DND-41 (cell line): ENCODE measurements around the gene FEZ2.

Experiments
- ATAC-seq: fragments of 200-7000 bp; cut with Tn5 transposase; 3 replicates; pipeline ENCODE4 v1.9.1; 2021; ENCODE audit warnings: low read depth; ENCODE audit not compliant: insufficient read depth
- DNase-seq: peaks from one replicate; pipeline ENCODE4 v3.0.0-alpha.2; 2020
- H2AFZ ChIP-seq: 2 replicates; pipeline ENCODE4 v1.6.0; 2012; ENCODE audit warnings: low read depth, low read length
- H3K27ac ChIP-seq: 2 replicates; pipeline ENCODE4 v1.5.1; 2012; ENCODE audit warnings: low read length, inconsistent platforms
- H3K27me3 ChIP-seq: fragments of 200-600 bp; sonication (generic); 2 replicates; pipeline ENCODE4 v1.6.0; 2012; ENCODE audit warnings: low read length, mild to moderate bottlenecking, inconsistent platforms; ENCODE audit not compliant: insufficient read depth, poor library complexity
- H3K36me3 ChIP-seq: 2 replicates; pipeline ENCODE4 v1.5.1; 2012; ENCODE audit warnings: low read length, inconsistent platforms; ENCODE audit not compliant: insufficient read depth
- H3K4me1 ChIP-seq: 2 replicates; pipeline ENCODE4 v1.5.1; 2012; ENCODE audit warnings: mild to moderate bottlenecking, low read length; ENCODE audit not compliant: insufficient read depth
- H3K4me2 ChIP-seq: 2 replicates; pipeline ENCODE4 v1.6.0; 2012; ENCODE audit warnings: mild to moderate bottlenecking, moderate library complexity, low read length, inconsistent platforms; ENCODE audit not compliant: insufficient read depth
- H3K4me3 ChIP-seq, 2 experiments: fragments of 200-600 bp in 1 of 2; shearing (Covaris generic) in 1 of 2; 2 replicates each; pipeline ENCODE4 v1.5.1; 2012 to 2016; ENCODE audit warnings: inconsistent platforms in 2 of 2, low read length in 2 of 2, mild to moderate bottlenecking in 2 of 2, low read depth in 1 of 2, moderate library complexity in 1 of 2
- H3K79me2 ChIP-seq: 2 replicates; pipeline ENCODE4 v1.6.0; 2012; ENCODE audit warnings: low read length, inconsistent platforms; ENCODE audit not compliant: insufficient read depth
- H3K9ac ChIP-seq: 2 replicates; pipeline ENCODE4 v1.6.0; 2012; ENCODE audit warnings: low read depth, mild to moderate bottlenecking, inconsistent platforms, low read length, moderate library complexity
- H3K9me3 ChIP-seq: 2 replicates; pipeline ENCODE4 v1.5.1; 2012; ENCODE audit warnings: low read length, moderate library complexity, mild to moderate bottlenecking, inconsistent platforms; ENCODE audit not compliant: insufficient read depth, severe bottlenecking
- H4K20me1 ChIP-seq: 2 replicates; pipeline ENCODE4 v1.6.0; 2012; ENCODE audit warnings: low read length; ENCODE audit not compliant: insufficient read depth
- EZH2 ChIP-seq: IDR thresholded peaks from 3 replicates; pipeline ENCODE4 v1.6.1; 2012; ENCODE audit warnings: borderline replicate concordance, low read depth, mild to moderate bottlenecking, moderate library complexity, low read length, inconsistent platforms; ENCODE audit not compliant: severe bottlenecking
- TF ChIP-seq, protein P1 (sequence below): IDR thresholded peaks from 2 replicates; pipeline ENCODE4 v1.5.1; 2012; ENCODE audit warnings: borderline replicate concordance, low read length, moderate library complexity, mild to moderate bottlenecking; ENCODE audit not compliant: poor library complexity, severe bottlenecking; ENCODE audit errors: extremely low read depth

Gene FEZ2

DNA sequence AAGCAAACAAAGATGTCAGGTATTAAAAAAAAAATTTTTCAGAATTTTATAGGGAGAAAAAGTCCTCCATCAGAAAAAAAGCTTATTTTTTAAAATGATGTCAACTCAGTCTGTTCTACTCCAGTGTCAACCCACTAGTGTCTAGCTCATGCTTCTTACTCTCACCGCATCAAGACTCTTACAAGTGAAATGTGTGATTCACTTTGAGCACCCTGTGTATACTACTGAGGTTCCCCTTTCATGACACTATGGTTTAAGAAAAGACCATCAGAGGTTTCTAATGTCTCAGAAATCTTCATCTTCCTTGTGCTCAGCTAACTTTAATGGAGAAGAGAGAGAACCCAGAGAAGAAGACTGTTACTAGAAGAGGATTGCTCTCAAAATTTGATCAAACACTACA is 43.4 kb downstream of the FEZ2 start:
- no peaks in the 10 kb centered on the region for H3K4me1 ChIP-seq
- no peak for DNase-seq
- no peak for ATAC-seq
- H3K4me2 ChIP-seq, result no peak overlapping the region
- TF ChIP-seq, protein P1, sequence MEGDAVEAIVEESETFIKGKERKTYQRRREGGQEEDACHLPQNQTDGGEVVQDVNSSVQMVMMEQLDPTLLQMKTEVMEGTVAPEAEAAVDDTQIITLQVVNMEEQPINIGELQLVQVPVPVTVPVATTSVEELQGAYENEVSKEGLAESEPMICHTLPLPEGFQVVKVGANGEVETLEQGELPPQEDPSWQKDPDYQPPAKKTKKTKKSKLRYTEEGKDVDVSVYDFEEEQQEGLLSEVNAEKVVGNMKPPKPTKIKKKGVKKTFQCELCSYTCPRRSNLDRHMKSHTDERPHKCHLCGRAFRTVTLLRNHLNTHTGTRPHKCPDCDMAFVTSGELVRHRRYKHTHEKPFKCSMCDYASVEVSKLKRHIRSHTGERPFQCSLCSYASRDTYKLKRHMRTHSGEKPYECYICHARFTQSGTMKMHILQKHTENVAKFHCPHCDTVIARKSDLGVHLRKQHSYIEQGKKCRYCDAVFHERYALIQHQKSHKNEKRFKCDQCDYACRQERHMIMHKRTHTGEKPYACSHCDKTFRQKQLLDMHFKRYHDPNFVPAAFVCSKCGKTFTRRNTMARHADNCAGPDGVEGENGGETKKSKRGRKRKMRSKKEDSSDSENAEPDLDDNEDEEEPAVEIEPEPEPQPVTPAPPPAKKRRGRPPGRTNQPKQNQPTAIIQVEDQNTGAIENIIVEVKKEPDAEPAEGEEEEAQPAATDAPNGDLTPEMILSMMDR, result no peak
- no peak for TF ChIP-seq EZH2
- no peak overlapping the region for H3K4me3 ChIP-seq
- H3K79me2 ChIP-seq, result no peaks in the 10 kb centered on the region
- no peak overlapping the region for H2AFZ ChIP-seq
- H3K36me3 ChIP-seq, result peaks cover 48% of the 10 kb centered on the region; the same call in 1 of the 2 replicates
- no peaks in the 10 kb centered on the region for H3K27me3 ChIP-seq
- H3K9ac ChIP-seq, result no peak overlapping the region
- H4K20me1 ChIP-seq, result no peaks in the 10 kb centered on the region
- H3K9me3 ChIP-seq, result no peaks in the 10 kb centered on the region
- no peak overlapping the region for H3K27ac ChIP-seq

DNA sequence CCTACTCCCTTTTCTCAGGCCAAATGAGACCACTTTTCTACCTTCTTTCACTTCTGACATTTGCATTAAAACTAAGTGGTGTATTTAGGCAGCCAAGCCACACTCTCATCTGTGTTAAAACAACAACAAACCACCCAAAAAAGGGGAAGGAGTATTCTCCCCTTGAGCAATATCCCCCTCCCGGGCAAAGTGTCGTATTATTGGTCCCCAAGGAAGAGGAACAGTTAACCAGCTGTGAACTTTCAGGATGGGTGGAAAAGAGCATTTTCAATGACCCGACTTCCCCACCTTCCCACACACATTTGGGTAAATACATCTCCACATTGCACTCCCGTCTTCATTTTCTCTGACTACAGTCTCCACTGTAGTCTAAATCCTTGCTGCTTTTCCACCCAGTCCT is 44.3 kb downstream of the FEZ2 start:
- ATAC-seq, result no peak
- Histone ChIP-seq H2AFZ (no peak overlapping the region), H3K9me3 (no peaks in the 10 kb centered on the region), H3K4me2 (no peak overlapping the region), H3K9ac (no peak overlapping the region), H3K79me2 (no peaks in the 10 kb centered on the region), H3K27me3 (no peaks in the 10 kb centered on the region), H3K4me1 (no peaks in the 10 kb centered on the region), H3K4me3 (no peak overlapping the region), H3K36me3 (peaks cover 45% of the 10 kb centered on the region; the same call in 1 of the 2 replicates), H4K20me1 (no peaks in the 10 kb centered on the region), H3K27ac (no peak overlapping the region)
- DNase-seq, result no peak
- TF ChIP-seq, protein P1, result no peak
- TF ChIP-seq EZH2, result no peak

DNA sequence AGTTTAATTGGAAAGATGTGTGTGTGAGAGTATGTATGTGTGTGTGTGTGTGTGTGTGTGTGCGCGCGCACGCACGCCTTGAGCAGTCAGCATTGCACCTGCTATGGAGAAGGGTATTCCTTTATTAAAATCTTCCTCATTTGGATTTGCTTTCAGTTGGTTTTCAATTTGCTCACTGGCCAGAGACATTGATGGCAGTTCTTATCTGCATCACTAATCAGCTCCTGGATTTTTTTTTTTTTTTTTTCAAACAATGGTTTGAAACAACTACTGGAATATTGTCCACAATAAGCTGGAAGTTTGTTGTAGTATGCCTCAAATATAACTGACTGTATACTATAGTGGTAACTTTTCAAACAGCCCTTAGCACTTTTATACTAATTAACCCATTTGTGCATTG is 48.0 kb downstream of the FEZ2 start:
- H3K9ac ChIP-seq, result no peak overlapping the region
- H3K36me3 ChIP-seq, result peaks cover 38% of the 10 kb centered on the region; the same call in 1 of the 2 replicates
- no peaks in the 10 kb centered on the region for H3K79me2 ChIP-seq
- DNase-seq (no peak), ATAC-seq (no peak)
- no peaks in the 10 kb centered on the region for H4K20me1 ChIP-seq
- no peaks in the 10 kb centered on the region for H3K9me3 ChIP-seq
- no peak overlapping the region for H2AFZ ChIP-seq
- H3K27ac ChIP-seq, result no peak overlapping the region
- no peaks in the 10 kb centered on the region for H3K27me3 ChIP-seq
- no peaks in the 10 kb centered on the region for H3K4me1 ChIP-seq
- TF ChIP-seq EZH2, result no peak
- TF ChIP-seq, protein P1, result no peak
- no peak overlapping the region for H3K4me2 ChIP-seq
- no peak overlapping the region for H3K4me3 ChIP-seq

DNA sequence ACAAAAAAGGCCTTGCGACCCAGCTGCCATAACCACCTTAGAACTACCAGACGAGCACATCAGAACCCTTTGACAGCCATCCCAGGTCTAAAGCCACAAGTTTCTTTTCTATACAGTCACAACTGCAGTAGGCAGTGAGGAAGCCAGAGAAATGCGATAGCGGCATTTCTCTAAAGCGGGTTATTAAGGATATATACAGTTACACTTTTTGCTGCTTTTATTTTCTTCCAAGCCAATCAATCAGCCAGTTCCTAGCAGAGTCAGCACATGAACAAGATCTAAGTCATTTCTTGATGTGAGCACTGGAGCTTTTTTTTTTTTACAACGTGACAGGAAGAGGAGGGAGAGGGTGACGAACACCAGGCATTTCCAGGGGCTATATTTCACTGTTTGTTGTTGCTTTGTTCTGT is 48.8 kb downstream of the FEZ2 start:
- Histone ChIP-seq H3K36me3 (peaks cover 34% of the 10 kb centered on the region; the same call in 1 of the 2 replicates), H3K9me3 (no peaks in the 10 kb centered on the region), H3K4me3 (no peak overlapping the region), H2AFZ (no peak overlapping the region), H3K27ac (no peak overlapping the region), H3K4me1 (no peaks in the 10 kb centered on the region), H4K20me1 (no peaks in the 10 kb centered on the region), H3K27me3 (no peaks in the 10 kb centered on the region), H3K4me2 (no peak overlapping the region), H3K9ac (no peak overlapping the region), H3K79me2 (no peaks in the 10 kb centered on the region)
- no peak for TF ChIP-seq EZH2
- TF ChIP-seq, protein P1, result no peak
- ATAC-seq (0 out of 3 replicates have a peak, but pooled peaks have one; percentile 24), DNase-seq (no peak)
